HG03442 (cell line): ENCODE measurements around the gene IRF8.
"Not testable (repeated sequence)": the region's sequence is repeated elsewhere in the genome, so short reads cannot be mapped to it uniquely, and the experiment has no call there.

Experiments
- ATAC-seq: cut with Tn5 transposase; IDR thresholded peaks from one replicate; pipeline ENCODE4 v1.9.1; 2021; ENCODE audit warnings: mild to moderate bottlenecking, moderate library complexity; ENCODE audit not compliant: unreplicated experiment

The IRF8 gene

DNA sequence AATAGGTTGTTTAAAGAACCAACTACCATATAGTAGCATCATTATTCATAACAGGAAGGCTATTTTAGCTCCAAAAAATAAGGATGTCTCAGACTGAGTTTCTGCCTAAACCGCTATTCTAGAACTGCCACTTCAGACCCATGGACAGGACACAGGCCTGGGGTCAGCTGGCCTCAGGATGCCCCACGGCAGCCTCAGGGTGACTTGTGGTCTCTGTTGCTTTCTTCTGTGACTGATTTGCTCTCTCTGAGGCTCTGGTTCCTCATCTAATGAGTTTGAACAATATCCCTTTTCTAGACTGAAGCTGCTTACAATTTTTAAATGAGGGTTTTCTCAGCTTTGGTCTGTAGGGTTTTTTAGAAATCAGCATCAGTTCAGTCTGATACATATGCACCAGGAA lies 31.8 kb upstream of the IRF8 start:
- no peak for ATAC-seq

DNA sequence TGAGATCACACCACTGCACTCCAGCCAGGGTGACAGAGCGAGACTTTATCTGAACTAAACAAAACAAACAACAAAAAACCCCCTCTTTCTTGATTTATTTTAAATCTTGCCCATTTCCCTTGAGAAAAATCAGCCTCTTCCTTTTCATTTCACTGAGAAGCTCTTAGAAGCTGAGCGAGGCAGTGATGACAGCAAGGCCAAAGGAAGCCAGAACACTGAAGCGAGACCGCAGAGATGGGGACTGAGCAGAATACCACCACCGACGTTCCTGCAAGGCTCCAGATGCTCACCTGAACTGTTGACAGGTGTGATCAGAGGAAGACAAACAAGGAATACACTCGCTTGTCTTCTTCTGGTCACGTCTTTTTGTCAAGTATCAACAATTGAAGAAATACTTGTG lies 30.5 kb upstream of the IRF8 start:
- no peak for ATAC-seq

DNA sequence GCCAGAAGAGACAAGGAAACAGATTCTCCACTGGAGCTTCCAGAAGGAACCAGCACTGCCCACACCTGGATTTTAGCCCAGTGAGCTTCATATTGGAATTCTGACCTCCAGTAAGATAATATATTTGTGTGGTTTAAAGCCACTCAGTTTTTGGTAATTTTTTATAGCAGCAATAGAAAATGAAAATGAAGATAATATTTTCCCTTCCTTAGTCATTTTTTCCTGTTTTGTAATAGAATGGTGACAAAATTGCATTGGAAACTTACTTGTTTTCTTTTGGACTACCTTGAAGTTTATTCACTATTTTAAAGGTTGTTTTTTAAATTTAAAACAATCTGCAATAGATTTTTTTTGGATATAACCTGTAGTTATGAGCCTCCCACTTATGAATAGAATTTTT lies 29.8 kb upstream of the IRF8 start:
- no peak for ATAC-seq

DNA sequence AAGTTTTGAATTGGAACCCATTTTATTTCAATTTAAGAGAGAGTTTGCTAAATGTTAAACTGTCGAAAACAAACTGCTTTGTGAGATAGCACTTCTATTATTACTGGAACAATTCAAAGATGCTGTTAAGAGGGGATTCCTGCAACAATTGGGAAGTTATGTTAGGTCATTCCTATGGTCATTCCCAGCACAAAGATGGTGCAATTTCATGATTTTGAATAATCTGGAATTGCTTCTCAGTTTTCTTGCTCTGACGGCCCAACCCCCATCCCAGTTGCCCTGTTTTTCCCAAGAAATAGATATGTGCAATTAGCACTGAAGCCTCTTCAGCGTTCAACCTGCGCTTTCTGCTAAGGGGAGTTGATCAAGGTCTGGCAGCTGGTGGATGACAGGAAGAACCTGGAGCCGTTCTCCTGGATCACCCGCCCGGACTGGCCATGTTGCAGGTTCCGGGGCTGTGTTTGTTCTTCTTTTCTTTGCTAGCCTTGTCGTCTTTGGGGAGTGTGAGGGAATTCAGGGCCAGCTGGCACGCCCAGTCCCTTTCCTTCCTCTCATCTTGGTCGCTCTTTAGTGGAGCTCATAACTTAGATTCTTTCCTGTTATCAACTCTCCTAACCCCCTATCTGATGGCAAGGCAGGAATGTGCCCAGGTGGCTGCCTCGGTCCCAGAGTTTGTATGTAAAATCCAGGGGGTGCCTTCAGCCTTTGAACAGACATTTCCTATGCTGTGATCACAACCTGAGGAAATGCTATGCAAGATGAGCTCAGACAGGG lies 29.0 kb upstream of the IRF8 start:
- ATAC-seq, result no peak

DNA sequence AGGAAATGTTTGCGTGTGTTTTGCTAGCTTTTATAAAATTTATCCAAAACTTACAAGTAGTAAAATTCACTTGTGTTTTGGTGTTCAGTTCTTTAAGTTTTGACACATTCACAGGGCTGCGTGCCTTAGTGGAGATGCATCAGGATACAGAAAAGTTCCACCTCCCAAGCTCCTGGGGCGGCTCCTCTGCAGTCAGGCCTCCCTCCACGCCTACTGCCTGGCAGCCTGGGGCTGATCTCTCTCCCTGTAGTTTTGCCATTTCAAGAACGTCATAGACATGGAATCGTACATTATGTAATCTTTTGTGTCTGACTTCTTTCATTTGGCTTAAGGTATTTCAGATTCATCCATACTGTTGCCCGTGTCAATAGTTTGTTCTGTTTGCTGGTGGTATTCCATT lies 27.2 kb upstream of the IRF8 start:
- ATAC-seq, result no peak

DNA sequence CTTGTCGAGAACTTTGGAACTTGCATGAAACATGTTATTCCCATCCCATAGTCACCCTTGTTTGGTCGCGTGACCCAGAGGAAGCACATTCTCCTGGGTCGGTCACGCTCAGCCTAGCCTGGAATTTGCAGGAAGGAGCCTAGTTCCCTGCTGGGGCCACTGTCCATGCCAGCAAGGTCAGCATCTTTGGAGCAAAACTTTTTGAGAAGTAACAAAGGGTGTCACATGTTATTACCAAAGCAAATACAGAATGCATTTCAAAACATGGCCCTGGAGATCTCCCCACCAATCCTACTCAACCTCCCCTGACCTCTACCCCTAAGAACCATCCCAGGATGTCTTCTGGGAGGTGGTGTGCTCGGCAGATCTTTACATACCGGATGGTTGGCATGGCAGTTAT lies 26.2 kb upstream of the IRF8 start:
- ATAC-seq, result no peak

DNA sequence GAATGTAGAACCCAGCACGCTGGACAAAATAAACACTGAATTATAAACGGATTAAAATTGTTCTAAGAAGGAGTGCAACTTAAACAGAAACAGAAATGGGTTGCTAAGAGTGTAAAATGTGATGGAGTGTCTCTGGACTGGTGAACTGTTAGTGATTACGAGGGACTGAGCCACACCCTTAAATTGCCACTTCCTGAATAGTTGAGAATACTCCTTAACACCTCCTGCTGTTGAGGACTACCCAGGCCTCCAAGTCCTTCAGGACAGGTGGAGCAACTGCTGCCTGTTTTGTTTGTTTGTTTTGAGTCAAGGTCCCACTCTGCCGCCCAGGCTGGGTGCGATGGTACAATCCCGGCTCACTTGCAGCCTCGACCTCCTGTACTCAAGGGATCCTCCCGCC lies 25.8 kb upstream of the IRF8 start:
- no peak for ATAC-seq

DNA sequence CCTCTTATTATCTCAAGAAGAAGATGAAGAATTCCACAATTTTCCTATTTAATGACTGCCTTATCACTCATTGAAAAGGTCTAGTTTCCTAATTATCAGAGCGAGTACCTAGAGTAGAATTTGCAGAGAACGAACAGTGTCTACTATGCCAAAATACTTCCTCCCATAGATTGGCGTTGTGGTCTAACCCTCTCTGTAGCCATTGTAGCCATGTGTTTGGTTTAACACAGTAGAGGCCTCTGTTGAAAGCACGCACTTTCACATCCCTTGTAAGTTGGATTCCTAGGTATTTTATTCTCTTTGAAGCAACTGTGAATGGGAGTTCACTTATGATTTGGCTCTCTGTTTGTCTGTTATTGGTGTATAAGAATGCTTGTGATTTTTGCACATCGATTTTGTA lies 24.9 kb upstream of the IRF8 start:
- ATAC-seq, result not testable (repeated sequence)

DNA sequence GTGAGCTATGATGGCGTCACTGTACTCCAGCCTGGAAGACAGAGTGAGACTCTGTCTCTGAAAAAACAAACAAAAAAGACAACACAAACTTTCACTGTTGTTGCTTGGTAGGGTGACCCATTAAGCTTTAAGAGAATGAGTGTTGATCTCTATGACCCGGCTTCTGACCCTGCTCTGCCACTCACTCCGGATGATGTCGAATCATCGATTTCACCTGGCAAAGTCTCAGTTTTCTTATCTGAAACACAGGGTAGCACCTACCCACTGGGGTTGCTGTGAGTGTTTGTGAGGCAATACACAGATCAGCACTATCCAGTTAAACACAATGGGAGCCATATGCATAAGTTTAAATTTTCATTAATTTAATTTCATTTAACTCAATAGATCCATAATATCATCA lies 20.6 kb upstream of the IRF8 start:
- ATAC-seq, result no peak

DNA sequence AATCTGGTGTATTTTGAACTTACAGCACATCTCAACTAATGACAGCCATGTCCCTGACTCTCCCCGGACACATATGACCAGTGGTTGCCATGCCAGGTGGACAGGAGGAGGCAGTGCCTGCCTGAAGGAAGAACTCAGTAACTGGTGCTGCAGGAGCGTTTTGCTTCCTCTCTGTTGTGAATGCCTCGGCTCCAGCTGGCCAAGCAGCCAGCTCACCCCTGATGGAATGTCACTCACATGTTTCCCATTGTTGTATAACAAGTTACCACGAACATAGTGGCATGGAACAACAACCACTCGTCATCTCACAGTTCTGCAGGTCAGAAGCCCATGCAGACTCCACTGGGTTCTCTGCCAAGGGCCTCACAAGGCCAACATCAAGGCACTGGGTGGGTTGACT lies 20.1 kb upstream of the IRF8 start:
- ATAC-seq, result no peak

DNA sequence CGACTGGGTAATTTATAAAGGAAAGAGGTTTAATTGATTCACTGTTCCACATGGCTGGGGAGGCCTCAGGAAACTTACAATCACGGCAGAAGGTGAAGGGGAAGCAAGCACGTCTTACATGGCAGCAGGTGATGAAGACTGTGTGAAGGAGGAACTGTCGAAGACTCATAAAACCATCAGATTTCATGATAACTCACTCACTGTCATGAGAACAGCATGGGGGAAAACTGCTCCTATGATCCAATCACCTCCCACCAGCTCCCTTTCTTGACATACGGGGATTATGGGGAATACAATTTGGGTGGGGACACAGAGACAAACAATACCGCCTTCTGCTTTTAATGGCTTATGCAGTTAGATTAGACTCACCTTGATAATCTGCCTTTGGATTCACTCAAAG lies 19.4 kb upstream of the IRF8 start:
- no peak for ATAC-seq

DNA sequence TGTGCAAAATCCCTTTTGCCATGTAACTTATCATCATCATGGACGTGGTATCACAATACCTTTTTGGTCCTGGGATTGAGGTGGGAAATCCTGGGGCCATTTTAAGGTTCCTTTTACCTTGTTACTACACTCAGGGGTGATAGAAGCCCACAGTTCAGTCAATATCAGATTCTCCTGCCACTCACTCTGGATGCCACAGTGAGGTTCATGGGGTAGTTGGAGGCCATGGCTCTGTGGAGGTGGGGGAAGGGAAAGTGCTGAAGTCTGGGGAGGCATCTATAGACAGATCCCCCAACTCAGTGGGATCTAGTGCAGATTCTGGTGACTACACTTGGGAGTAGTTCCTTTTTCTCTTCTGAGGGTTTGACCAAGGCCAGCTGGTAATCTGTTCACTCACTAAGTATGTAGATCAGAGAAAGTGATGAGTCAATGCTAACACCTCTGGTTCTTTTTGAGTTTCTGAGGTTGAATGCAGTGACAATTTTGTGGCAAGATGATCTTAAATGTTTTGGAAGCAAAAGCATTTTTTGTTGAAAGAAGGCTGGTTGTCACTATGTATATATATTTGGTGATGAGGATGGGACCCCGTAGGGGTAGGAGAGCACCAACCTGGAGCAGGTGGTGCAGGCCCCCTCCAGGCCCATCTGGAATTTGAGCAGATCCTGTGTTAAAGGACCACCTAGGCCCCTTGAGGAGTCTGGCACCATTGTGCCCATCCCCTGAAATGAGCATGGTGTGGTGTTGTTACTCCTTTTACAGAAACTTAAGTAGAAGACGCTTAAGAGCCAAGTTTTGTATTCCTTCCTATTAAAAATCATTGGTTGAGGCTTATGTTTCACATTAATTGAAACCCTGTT lies 18.8 kb upstream of the IRF8 start:
- ATAC-seq, result peak; percentile 87

DNA sequence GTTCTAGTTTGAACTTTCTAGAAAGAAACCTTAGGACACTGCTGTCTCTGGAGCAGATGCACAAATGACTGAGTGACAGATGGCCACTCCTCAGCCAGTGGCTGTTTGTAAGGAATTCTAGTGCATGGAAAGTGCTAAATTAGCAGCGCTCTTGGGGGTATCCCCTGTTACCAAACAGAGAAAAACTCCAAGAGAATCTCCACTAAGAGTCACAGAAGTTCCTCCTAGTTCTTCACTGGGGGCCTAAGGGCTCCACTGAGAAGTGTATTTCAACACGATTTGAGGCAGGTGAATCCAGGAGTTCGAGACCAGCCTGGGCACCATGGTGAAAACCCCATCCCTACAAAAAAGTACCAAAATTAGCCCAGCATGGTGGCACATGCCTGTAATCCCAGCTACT lies 18.1 kb upstream of the IRF8 start:
- no peak for ATAC-seq

DNA sequence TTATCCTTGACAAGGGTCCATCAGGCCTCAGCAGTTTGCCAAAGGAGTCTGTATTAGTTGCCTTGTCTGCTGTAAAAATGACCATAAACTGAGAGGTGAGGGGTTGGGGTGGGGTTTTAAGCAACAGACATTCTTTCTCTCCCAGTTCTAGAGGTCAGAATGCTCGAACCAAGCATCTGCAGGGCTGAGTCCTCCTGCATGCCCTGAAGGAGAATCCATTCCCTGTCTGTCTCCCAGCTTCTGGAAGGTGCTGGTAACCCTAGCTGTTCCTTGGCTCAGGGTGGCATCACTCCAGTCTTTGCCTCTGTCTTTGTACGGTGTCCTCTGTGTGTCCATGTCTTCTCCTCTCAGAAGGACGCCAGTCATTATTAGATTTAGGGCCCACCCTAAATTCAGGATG lies 17.5 kb upstream of the IRF8 start:
- ATAC-seq, result no peak

DNA sequence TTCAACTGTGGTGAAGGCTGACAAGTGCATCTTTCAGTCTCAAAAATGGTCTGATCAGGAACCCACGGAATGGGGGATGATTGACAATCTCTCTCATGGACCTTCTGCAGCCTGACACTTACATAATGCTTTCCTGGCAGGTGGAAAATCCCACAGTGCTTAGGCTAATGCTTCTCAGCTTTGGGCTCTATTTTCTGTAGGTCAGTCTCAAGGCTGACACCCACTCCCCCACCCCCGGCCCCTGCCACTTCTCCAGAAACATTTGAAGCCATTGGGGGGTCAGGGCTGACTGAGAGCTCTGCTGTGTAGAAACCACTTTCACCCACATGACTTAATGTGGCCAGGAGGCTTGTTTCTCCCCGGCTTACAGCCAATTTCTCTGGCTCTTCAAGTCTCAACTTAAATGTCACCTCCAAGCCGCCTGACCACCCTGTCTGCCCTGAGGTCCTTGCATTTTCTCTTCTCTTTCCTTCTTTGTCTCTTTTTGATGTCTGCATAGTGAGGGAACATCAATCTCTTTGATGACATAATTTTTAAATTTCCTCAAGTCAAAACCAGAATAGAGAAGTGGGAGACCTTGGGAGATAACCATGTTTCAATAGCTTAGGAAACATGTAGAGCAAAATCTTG lies 16.7 kb upstream of the IRF8 start:
- no peak for ATAC-seq

DNA sequence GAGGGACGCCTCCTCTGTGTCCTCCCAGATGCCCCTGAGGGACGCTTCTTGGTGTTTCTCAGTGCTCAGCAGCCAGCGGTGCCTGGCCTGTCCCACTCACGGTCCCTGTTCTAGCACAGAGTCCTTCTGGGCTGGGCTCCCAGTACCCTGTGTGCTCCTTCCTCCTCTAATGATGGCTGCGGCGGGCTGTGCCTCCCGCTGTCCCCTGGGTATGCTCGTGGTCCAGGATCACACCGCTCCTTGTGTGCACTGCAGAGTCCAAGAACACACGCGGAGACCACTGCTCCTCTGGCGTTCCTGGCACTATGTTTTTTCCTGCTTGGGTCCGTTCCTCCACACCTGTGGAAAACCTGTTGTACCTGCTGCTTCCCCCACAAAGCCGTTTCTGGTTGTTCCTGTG lies 15.1 kb upstream of the IRF8 start:
- ATAC-seq, result no peak

DNA sequence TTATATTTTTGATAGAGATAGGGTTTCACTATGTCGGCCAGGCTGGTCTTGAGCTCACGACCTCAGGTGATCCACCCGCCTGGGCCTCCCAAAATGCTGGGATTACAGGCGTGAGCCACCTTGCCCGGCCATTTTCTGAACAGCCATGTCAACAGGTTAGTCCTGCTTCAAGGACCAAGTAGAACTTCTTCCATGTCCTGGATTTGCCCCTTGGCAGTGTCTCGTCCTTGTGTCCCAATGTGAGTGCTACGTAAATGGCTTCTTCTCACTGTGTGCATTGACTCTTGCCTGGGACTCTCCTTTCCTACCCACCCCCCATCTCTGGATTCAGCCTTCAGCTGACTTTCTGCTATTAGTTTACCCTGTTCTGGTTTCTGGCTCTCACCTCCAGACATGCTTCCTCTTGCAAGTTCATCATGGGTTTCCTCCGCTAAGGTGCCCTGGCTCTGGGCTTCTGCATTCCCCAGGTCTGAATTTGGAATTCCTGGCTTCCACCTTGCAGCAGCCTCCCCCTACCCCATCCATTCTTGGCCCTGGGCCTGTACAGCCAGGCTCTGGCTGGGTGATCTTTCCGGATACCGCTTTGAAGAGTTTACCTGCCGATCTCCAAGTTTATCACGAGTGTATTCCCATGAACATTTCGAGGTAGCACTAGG lies 14.0 kb upstream of the IRF8 start:
- no peak for ATAC-seq

DNA sequence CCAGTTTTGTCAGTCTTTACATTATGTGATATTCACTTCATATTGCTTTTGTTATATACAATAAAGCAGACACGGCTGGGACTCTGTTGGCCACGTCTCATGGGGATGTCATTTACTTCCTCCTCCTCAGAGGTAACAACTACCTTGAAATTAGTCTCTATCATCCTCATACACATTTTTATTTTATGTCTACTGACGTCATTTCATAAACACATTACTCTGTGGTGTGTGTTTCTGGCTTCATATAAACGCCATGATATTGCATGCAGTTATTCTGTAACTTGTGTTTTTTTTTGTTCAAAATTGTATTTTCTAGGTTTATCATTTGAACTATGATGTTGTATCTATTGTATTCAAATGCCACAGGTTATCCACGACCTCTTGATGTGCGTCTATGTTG lies 13.4 kb upstream of the IRF8 start:
- ATAC-seq, result no peak

DNA sequence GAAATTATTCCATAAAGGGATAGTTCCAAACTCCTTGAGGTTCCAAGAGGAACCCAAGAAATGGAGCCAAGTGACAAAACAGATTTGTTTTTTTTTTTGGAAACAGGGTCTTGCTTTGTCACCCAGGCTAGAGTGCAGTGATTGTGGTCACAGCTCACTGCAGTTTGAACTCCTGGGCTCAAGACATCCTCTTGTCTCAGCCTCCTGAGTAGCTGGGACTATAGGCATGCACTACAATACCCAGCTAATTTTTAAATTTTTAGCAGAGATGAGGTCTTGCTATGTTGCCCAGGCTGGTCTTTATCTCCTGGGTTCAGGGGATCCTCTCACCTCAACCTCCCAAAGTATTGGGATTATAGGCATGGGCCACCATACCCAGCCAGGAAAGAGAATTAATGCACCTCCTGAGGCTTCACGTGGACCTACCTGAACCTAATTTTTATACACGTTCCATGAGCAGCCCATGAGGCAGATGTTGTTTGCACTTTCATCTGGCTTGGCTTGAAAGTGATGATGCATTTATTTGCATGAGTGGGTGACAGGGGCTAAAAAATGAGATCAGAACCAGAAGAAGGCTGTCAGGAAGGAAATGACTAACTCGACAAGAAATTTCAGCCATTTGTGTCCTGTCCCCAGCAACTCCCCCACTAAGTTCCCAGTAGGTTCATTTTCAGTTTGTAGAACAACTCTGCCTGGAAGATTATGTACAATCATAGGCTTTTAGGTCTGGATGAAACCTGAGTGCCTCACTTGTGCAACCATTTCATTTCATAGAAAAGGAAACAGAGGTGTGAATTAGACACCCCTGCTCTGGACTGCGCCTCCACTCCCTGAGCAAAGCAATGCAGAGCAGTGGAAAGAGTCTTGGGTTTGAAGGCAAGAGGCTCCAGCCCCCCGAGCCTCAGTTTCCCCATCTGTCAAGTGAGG lies 10.3 kb upstream of the IRF8 start:
- peak; percentile 70 for ATAC-seq

DNA sequence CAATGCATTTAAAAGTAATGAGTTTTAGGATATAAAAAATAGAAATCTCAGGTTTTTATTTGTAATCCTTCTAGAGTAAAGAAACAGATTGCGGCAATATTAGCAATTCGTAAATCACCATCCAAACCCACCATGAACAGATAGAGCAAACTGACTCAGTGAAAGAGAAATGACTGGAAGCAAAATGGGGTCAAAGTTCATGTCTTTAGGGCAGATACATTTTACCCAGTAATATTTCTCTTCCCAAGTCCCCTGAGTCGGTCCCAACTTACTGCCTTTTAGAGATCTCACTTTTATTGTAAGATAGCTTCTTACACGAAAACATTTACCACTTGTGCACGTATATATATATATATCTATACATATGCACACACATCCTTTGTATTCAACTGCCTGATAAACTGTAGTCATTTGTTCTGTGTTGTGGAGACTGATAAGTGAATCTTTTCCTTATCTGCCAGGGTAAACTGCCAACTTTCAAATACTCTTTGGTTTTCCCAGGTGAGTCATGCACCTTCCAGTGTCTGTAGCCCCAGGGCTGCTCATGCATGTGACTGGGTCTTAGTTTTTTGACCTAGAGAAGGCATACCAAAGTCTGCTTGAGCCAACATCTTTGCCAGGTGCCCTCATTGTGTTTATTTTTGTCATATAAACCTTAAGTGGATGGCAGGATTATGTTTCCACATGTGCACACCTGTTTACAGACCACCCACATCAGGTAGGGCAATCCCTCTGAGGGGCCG lies 7.8 kb upstream of the IRF8 start:
- no peak for ATAC-seq
